ENCODE measurements around the gene FSTL1.
A peak's percentile ranks its signal among the peaks of the same experiment; 100 is the strongest.

FSTL1 gene

DNA sequence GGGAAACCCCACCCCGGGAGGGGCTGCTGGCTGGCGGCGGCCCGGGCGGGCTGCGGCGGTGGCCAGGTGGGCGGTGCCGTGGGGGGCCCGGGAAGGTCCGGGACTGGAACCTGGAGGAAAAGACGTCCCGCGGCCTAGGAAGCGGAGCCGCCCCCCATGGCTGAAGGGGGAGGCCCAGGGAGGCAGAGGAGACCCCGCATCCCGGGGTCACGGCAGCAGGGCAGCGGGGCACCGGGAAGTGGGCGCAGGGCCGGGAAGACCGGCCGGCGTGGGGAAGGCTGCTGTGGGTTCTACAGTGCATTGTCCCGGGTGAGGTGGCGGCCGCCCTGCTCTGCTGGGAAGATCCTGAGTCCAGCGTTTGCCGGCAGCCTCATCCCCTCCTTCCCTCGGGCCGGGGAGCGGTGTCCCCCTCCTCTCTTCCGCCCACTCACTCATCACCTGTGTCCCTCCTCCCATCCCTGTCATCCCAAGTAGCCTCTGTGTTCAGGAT lies 525 bp upstream of the FSTL1 start:
- Histone ChIP-seq H3K9ac (ENCODE audit: low read length in 2 of 2) (peak overlapping the region; percentile 72 to 83), H3K27me3 (ENCODE audit: control insufficient read depth in 1 of 2, insufficient read depth in 2 of 2, low read length in 2 of 2) (no peaks in the 10 kb centered on the region), H3K36me3 (ENCODE audit: control insufficient read depth in 2 of 2, insufficient read depth in 2 of 2, low read length in 2 of 2) (peaks cover 0 to 6% of the 10 kb centered on the region in 2 donors), H3K4me3 (ENCODE audit: low read length in 2 of 2) (peak overlapping the region; percentile 44 to 84), H3K9me3 (ENCODE audit: control insufficient read depth in 2 of 2, low read length in 2 of 2) (no peaks in the 10 kb centered on the region), H3K4me1 (ENCODE audit: control insufficient read depth, insufficient read depth, low read length) (peaks cover 35% of the 10 kb centered on the region), H3K27ac (ENCODE audit: low read length) (peak overlapping the region; percentile 96)

- H3K4me1 ChIP-seq (ENCODE audit: control insufficient read depth, insufficient read depth, low read length), result peaks cover 44% of the 10 kb centered on the region
- no peaks in the 10 kb centered on the region for H3K27me3 ChIP-seq (ENCODE audit: control insufficient read depth in 1 of 2, insufficient read depth in 2 of 2, low read length in 2 of 2)
Observed at GRCh38 chr3:120449701-120450599, 842 bp downstream of the FSTL1 start.

DNA sequence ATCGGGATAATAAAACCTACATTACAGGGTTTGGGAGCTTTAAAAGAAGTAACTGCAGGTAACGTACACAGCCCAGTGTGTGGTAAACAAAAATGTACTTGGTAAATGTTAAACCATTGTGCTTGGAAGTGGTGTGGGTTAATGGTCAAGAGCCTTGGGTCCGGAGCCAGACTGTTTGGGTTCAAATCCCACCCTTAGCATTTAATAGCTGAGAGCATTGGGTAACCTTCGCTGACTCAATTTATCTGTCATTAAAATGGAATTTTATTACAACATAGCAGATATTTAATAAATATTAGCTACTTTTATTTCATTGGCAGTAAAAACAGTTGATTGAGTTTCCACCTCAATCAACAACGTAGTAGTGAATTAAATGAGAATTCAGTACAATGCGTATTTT lies 1.5 kb downstream of the FSTL1 start:
- H3K36me3 ChIP-seq (ENCODE audit: control insufficient read depth in 2 of 2, insufficient read depth in 2 of 2, low read length in 2 of 2), result peaks cover 0 to 6% of the 10 kb centered on the region in 2 donors
- H3K27me3 ChIP-seq (ENCODE audit: control insufficient read depth in 1 of 2, insufficient read depth in 2 of 2, low read length in 2 of 2), result no peaks in the 10 kb centered on the region
- no peaks in the 10 kb centered on the region for H3K9me3 ChIP-seq (ENCODE audit: control insufficient read depth in 2 of 2, low read length in 2 of 2)
- peak overlapping the region; percentile 96 for H3K27ac ChIP-seq (ENCODE audit: low read length)
- H3K4me1 ChIP-seq (ENCODE audit: control insufficient read depth, insufficient read depth, low read length), result peaks cover 46% of the 10 kb centered on the region
- H3K9ac ChIP-seq (ENCODE audit: low read length in 2 of 2), result peak overlapping the region; percentile 83 to 89
- peak overlapping the region; percentile 44 to 84 for H3K4me3 ChIP-seq (ENCODE audit: low read length in 2 of 2)

More at GRCh38 chr3:120449701-120450599, 842 bp downstream of the FSTL1 start:
- peak overlapping the region; percentile 44 to 84 for H3K4me3 ChIP-seq (ENCODE audit: low read length in 2 of 2)
- H3K9me3 ChIP-seq (ENCODE audit: control insufficient read depth in 2 of 2, low read length in 2 of 2), result no peaks in the 10 kb centered on the region
- peak overlapping the region; percentile 96 for H3K27ac ChIP-seq (ENCODE audit: low read length)
- H3K9ac ChIP-seq (ENCODE audit: low read length in 2 of 2), result peak overlapping the region; percentile 83 to 89
- H3K36me3 ChIP-seq (ENCODE audit: control insufficient read depth in 2 of 2, insufficient read depth in 2 of 2, low read length in 2 of 2), result peaks cover 0 to 6% of the 10 kb centered on the region in 2 donors

DNA sequence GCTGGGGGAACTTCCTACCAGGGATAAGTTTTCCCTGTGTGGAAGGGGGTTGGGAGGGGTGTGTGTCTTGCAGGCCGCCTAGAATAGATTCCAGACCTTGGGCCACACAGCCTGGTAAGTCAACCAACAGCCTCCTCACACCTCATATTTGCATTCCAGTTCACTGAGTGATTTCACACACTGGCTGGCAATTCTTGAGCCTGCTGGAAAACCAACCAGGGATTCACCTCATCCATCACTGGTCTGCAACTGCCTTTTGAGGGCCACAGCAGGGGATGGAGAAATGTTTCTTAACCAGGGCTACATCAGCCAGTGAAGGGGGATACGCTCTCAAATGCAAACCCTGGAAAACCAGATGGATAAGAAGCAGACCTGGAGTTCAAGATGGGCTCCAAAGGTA lies 2.0 kb downstream of the FSTL1 start:
- H3K4me3 ChIP-seq (ENCODE audit: low read length in 2 of 2), result peak overlapping the region; percentile 44 to 84
- no peaks in the 10 kb centered on the region for H3K27me3 ChIP-seq (ENCODE audit: control insufficient read depth in 1 of 2, insufficient read depth in 2 of 2, low read length in 2 of 2)
- peaks cover 51% of the 10 kb centered on the region for H3K4me1 ChIP-seq (ENCODE audit: control insufficient read depth, insufficient read depth, low read length)
- H3K9me3 ChIP-seq (ENCODE audit: control insufficient read depth in 2 of 2, low read length in 2 of 2), result no peaks in the 10 kb centered on the region
- peak overlapping the region; percentile 96 for H3K27ac ChIP-seq (ENCODE audit: low read length)
- peak overlapping the region; percentile 83 to 89 for H3K9ac ChIP-seq (ENCODE audit: low read length in 2 of 2)
- peaks cover 0 to 6% of the 10 kb centered on the region in 2 donors for H3K36me3 ChIP-seq (ENCODE audit: control insufficient read depth in 2 of 2, insufficient read depth in 2 of 2, low read length in 2 of 2)

- peaks cover 56% of the 10 kb centered on the region for H3K4me1 ChIP-seq (ENCODE audit: control insufficient read depth, insufficient read depth, low read length)
- H3K27ac ChIP-seq (ENCODE audit: low read length), result peak overlapping the region; percentile 7
- peak overlapping the region; percentile 31 to 35 for H3K4me3 ChIP-seq (ENCODE audit: low read length in 2 of 2)
- no peaks in the 10 kb centered on the region for H3K27me3 ChIP-seq (ENCODE audit: control insufficient read depth in 1 of 2, insufficient read depth in 2 of 2, low read length in 2 of 2)
- H3K9me3 ChIP-seq (ENCODE audit: control insufficient read depth in 2 of 2, low read length in 2 of 2), result no peaks in the 10 kb centered on the region
- peaks cover 0 to 6% of the 10 kb centered on the region in 2 donors for H3K36me3 ChIP-seq (ENCODE audit: control insufficient read depth in 2 of 2, insufficient read depth in 2 of 2, low read length in 2 of 2)
- no peak overlapping the region for H3K9ac ChIP-seq (ENCODE audit: low read length in 2 of 2)
Observed at GRCh38 chr3:120446891-120447668, 3.7 kb downstream of the FSTL1 start.

- H3K9me3 ChIP-seq (ENCODE audit: control insufficient read depth in 2 of 2, low read length in 2 of 2), result no peaks in the 10 kb centered on the region
Observed at GRCh38 chr3:120445654-120446053, 5.1 kb downstream of the FSTL1 start.

DNA sequence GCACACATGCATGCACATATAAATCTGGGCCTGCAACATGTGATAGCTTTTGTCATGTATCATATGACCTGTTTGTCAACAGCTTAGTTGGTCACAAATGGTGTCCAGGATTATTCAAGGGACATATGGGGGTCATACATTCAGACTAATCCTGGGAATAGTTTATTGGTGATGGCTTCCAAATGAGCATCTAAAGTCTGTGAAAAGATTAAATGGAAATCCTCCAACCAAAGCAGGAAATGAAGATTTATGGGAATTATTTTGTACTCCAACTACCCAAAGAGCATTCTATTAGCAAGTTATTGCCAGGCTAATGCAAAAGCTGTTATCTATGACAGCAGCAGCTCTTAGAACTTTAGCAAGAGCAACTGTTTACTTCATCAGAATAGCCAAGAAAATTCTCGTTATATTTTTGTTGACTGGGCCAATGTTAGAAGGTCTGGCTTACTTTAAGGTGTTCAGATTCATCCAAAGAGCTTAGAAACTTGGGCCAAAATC lies 7.1 kb downstream of the FSTL1 start:
- Histone ChIP-seq H3K27me3 (ENCODE audit: control insufficient read depth in 1 of 2, insufficient read depth in 2 of 2, low read length in 2 of 2) (no peaks in the 10 kb centered on the region), H3K9me3 (ENCODE audit: control insufficient read depth in 2 of 2, low read length in 2 of 2) (no peaks in the 10 kb centered on the region), H3K4me3 (ENCODE audit: low read length in 2 of 2) (no peak overlapping the region), H3K27ac (ENCODE audit: low read length) (peak overlapping the region; percentile 2), H3K9ac (ENCODE audit: low read length in 2 of 2) (no peak overlapping the region), H3K36me3 (ENCODE audit: control insufficient read depth in 2 of 2, insufficient read depth in 2 of 2, low read length in 2 of 2) (peaks cover 17 to 21% of the 10 kb centered on the region in 2 donors), H3K4me1 (ENCODE audit: control insufficient read depth, insufficient read depth, low read length) (peaks cover 71% of the 10 kb centered on the region)

More at GRCh38 chr3:120445654-120446053, 5.1 kb downstream of the FSTL1 start:
- H3K27me3 ChIP-seq (ENCODE audit: control insufficient read depth in 1 of 2, insufficient read depth in 2 of 2, low read length in 2 of 2), result no peaks in the 10 kb centered on the region
- H3K4me3 ChIP-seq (ENCODE audit: low read length in 2 of 2), result peak overlapping the region in 1 of 2 donors; percentile 24
- peaks cover 10% of the 10 kb centered on the region in 2 donors for H3K36me3 ChIP-seq (ENCODE audit: control insufficient read depth in 2 of 2, insufficient read depth in 2 of 2, low read length in 2 of 2)
- peaks cover 59% of the 10 kb centered on the region for H3K4me1 ChIP-seq (ENCODE audit: control insufficient read depth, insufficient read depth, low read length)
- no peak overlapping the region for H3K9ac ChIP-seq (ENCODE audit: low read length in 2 of 2)
- H3K27ac ChIP-seq (ENCODE audit: low read length), result peak overlapping the region; percentile 62

- H3K27me3 ChIP-seq (ENCODE audit: control insufficient read depth in 1 of 2, insufficient read depth in 2 of 2, low read length in 2 of 2), result no peaks in the 10 kb centered on the region
- H3K9me3 ChIP-seq (ENCODE audit: control insufficient read depth in 2 of 2, low read length in 2 of 2), result no peaks in the 10 kb centered on the region
- H3K27ac ChIP-seq (ENCODE audit: low read length), result peak overlapping the region; percentile 2
- peaks cover 73% of the 10 kb centered on the region for H3K4me1 ChIP-seq (ENCODE audit: control insufficient read depth, insufficient read depth, low read length)
- H3K4me3 ChIP-seq (ENCODE audit: low read length in 2 of 2), result no peak overlapping the region
- H3K9ac ChIP-seq (ENCODE audit: low read length in 2 of 2), result no peak overlapping the region
- H3K36me3 ChIP-seq (ENCODE audit: control insufficient read depth in 2 of 2, insufficient read depth in 2 of 2, low read length in 2 of 2), result peaks cover 17 to 21% of the 10 kb centered on the region in 2 donors
Observed at GRCh38 chr3:120442975-120443517, 7.7 kb downstream of the FSTL1 start.

DNA sequence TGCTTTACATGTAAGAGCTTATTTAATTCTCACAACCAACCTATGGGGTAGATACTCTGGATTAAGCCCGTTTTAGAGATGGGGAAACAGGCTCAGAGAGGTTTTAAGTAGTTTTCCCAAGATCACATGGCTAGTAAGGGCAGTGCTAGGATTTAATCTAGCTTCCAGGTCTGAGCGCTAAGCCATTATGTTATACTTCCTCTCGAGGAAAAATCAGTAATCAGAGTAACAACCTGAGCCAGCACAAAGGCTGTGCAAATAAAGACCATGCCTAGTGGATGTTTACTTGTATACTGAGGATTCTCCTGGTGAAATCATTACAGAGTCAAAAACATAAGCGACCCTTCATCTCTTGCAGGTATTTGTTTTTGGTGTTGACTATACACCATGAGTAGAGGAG lies 9.0 kb downstream of the FSTL1 start:
- peaks cover 17 to 18% of the 10 kb centered on the region in 2 donors for H3K36me3 ChIP-seq (ENCODE audit: control insufficient read depth in 2 of 2, insufficient read depth in 2 of 2, low read length in 2 of 2)
- H3K27me3 ChIP-seq (ENCODE audit: control insufficient read depth in 1 of 2, insufficient read depth in 2 of 2, low read length in 2 of 2), result no peaks in the 10 kb centered on the region
- peak overlapping the region in 1 of 2 donors; percentile 6 for H3K9ac ChIP-seq (ENCODE audit: low read length in 2 of 2)
- no peaks in the 10 kb centered on the region for H3K9me3 ChIP-seq (ENCODE audit: control insufficient read depth in 2 of 2, low read length in 2 of 2)
- peak overlapping the region; percentile 78 for H3K27ac ChIP-seq (ENCODE audit: low read length)
- peaks cover 73% of the 10 kb centered on the region for H3K4me1 ChIP-seq (ENCODE audit: control insufficient read depth, insufficient read depth, low read length)
- no peak overlapping the region for H3K4me3 ChIP-seq (ENCODE audit: low read length in 2 of 2)

- H3K4me1 ChIP-seq (ENCODE audit: control insufficient read depth, insufficient read depth, low read length), result peaks cover 72% of the 10 kb centered on the region
- H3K36me3 ChIP-seq (ENCODE audit: control insufficient read depth in 2 of 2, insufficient read depth in 2 of 2, low read length in 2 of 2), result peaks cover 17 to 19% of the 10 kb centered on the region in 2 donors
- H3K4me3 ChIP-seq (ENCODE audit: low read length in 2 of 2), result no peak overlapping the region
Observed at GRCh38 chr3:120440762-120441161, 10.0 kb downstream of the FSTL1 start.

More at GRCh38 chr3:120440762-120441161, 10.0 kb downstream of the FSTL1 start:
- H3K9ac ChIP-seq (ENCODE audit: low read length in 2 of 2), result no peak overlapping the region
- H3K27ac ChIP-seq (ENCODE audit: low read length), result peak overlapping the region; percentile 78
- no peaks in the 10 kb centered on the region for H3K9me3 ChIP-seq (ENCODE audit: control insufficient read depth in 2 of 2, low read length in 2 of 2)
- no peaks in the 10 kb centered on the region for H3K27me3 ChIP-seq (ENCODE audit: control insufficient read depth in 1 of 2, insufficient read depth in 2 of 2, low read length in 2 of 2)
